HK-2 (cell line): ENCODE data around the gene MKNK1.

Experiments
- DNase-seq: peaks from one replicate; pipeline ENCODE4 v3.0.0-alpha.2; 2018; ENCODE audit not compliant: unreplicated experiment

The MKNK1 gene

DNA sequence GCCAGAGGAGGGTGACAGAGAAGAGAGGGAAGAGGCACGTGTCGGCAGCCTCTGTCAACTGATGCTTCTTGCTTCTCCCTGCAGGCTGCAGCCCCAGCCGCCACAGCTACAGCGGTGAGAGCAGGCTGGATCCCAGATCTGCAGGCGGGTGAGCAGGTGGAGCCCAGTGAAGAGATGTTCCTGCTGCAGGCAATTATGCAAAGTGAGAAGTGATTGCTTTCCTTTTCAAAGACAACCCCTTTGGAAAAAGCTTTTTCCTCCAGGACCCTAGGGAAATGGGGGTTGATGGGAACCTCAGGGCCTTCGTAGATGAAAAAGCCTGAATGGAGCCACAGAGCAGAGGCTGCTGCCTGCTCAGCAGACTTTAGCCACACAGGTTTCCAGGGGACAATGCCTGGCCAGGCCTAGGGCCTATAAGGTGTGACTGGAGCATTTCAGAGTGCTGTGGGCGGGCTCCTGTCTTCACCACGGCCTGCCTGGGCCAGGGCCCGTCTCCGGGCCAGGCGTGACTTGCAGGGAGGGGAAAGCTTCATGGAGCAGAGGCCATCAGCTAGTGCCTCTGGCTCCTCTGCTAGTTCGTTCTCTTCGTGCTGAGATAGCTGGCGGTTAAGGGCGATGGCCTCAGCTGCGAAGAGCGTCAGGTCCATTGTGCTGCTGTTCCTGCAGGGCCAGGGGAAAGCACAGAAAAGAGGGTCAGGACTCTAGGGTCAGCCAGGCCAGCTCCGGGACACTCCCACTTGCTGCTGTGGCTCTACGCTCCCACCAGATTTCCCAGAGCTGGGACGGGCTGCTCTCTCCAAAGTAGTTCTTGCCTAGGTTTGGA lies 45.7 kb downstream of the MKNK1 start:
- DNase-seq, result no peak

DNA sequence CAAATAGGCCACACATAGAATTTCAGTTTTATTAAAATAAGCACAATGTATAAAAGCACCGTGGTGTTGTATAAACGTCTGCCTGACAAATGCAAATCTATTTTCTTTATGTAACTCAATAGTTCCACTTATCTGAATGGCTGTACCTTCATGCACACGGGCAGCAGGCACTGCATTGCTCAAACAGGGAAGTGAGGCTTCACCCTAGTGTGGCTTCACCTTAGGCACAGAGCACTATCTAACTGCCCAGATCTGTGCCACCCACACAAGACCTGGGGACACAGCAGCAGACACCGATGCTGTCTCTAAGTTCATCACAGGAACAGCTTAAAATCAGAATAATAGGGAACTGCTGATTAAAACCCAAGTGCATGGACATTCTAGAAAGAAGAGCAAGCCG lies 46.7 kb downstream of the MKNK1 start:
- DNase-seq, result no peak

DNA sequence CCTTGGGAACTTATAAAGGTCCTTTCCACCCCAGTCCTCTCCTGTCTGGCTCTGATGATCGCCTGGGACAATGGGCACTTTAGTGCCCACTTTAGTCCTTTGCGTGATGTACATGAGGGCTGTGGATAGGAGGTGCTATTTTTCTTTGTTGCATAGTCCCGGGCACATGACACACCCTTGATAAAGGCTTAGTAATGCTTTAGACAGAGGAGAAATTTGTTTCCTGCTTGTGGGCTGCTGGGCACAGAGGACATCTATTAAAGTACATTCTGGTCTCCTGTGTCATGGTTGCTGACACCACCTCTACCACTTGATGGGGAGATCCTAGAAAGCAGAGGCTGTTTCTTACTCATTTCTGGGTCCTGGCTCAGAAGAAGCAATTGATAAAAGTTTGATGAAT lies 47.2 kb downstream of the MKNK1 start:
- peak; percentile 20 for DNase-seq

DNA sequence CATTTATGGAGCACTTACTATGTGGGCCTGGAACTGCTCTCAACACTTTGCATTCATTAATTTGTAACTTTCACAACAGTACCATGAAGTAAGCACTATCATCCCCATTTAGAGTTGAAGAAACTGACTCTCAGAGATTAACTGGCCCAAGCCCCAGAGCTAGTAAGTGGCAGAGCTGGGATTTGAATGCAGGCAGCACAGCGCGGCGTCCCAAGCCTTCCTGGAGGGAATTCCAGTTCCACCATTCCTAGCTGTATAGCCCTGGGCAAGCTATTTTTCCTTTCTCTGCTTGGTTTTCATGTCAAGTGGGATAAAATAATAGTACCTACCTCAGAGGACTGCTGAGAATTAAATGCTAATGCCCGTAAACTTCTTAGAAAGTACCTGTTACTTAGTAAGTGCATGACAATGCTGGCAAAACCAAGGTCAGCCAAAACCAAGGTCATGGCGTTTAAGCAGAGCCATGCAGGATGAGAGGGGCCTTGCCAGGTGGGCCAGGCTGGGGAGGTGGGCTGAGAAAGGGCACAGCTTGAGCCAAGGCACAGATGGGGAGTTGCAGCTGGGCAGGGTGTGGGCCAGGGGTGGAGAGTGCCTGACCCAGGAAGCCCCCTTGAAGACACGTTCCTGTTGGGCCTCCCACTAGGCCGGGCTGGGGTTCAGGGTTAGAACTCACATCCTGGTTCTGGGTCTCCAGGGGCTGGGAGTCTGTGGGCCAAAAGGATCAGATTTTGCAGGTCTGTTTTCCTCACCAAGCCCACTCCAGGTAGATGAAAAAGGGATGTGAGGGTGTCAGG lies 48.0 kb downstream of the MKNK1 start:
- no peak for DNase-seq

DNA sequence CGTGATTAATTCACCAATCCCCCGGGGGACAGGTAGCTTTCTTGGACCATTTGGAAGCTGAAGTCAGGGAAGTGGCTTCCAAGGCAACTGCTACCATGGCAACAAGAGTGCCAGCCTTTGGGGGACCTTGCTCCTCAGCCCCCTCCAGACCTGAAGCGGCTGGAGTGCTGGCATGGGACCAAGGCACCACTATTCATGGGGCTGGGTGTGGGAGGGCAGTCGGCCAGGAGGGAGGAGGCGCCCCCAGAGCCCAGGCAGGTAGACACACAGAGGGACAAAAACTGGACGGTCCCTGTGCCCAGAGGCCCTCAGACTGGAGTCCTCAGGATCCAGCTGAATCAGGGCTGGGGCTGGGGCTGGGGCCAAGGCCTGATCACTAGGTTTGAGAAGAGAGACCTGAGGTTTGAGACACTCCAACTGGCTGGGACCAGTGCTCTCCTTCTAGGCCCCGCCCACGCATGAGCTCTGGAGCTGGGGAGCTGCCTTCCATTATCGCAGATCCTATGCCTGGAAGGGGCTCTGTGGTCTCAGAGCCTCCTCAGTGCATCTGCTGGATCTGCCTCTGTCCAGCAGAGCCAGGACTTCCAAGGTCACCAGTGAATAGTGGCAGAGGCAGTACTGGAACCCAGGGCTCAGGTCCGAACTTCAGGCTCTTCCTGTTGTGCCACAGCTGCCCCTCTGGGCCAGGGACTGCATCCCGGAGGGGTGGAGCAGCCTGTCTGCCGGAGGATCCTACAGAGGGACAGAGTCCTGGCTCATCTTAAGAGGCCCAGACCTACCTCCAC lies 49.3 kb downstream of the MKNK1 start:
- no peak for DNase-seq

DNA sequence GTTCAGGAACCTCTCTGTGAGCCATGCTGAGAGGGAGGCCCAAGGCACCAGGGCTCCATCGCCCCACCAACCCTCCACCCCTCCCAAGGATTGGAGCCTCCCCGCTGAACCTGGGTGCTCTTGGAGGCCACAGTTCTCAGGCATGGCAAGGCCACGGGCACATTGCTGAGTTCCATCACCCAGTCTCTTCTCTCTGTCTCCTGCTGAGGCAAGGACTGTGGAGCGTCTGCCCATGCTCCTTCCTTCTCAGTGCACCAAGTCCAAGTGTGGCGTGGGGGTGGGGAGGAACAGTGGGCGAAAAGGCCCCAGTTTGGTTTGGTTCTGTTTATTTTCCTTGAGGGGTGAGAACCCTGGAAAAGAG lies 49.9 kb downstream of the MKNK1 start:
- DNase-seq, result no peak

DNA sequence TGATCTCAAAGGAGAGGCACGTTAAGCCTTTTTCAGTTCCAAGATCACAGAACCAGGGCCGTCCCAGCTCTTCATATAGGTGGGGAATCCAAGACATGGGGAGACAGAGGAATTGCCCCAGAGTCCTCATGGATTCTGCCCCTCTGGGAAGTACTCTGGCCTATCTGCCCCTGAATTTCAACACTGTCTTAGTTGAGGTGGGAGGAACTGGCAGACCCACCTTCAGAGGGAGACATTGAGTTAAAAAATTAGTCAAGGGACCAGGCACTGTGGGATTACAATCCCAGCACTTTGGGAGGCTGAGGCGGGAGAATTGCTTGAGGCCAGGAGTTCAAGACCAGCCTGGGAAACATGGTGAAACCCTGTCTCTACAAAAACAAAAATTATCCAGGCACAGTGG lies 50.6 kb downstream of the MKNK1 start:
- no peak for DNase-seq

DNA sequence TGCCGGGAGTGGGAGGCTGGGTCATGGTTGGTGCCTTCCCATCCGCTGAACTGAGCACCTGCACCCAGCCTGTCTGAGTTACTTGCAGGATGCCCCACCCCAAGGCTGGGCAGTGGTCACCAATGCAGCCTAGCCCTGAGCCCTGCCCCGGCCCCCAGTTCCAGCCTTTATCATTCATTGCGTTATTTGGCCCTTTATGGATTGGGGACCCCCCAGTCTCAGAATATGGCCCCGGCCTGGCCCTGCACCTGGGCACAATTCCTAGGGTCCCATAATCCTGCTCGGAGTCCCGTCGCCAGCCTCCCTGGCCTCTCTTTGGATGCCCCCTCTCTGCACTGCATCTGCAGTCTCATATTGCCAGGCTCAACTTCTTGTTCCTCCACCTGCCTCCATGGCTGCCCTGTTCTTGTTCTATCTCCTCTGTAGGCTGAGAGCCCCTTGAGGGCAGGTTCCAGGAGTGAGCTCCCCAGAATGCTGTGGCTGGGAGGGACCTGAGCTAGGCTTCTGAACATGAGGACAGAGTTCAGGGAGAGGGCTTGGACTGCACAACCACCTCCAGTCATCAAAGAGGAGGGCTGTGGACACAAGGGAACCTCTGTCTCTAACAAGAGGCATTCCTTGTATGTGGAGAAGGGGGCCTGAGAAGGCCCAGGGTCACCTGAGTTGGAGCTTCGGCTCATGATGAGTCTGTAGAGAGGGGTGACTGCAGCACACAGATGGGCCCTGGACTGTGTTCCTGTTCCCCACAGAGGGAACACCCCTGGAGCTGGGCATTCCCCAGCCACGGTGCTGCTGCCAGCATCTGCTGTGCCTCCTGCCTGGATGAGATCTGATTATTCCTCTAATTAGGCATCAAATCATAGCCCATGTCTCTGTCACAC lies 51.5 kb downstream of the MKNK1 start:
- DNase-seq, result no peak

DNA sequence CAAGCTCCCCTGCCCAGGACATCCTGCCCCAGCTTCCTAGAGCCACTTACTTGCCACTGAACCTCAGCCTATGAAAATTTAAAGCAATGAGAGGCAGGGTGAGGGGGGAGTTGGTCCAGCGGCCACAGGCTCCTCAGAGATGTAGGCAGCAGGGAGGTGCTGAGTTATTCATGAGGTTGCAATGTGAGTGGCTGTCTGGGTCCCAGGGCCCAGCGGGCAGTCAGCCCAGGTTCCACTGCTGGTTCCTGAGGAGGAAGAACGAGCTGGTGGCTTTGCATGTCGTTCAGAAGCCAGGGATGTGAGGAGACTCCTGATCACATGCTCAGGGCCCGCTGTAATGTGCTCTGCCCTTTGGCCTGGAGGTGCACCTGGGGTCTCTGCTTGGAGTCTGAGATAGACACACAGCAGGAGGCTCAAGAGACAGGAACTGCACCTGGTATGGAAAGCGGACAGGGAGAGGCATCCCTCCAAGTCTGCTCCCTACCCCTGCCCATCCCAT lies 52.4 kb downstream of the MKNK1 start, which contains the start of gene KNCN:
Gene KNCN (minus strand): TSS at position 51 of the 499 bp plus-strand sequence. CDS start 432 bp downstream, outside the sequence.
- DNase-seq, result no peak

DNA sequence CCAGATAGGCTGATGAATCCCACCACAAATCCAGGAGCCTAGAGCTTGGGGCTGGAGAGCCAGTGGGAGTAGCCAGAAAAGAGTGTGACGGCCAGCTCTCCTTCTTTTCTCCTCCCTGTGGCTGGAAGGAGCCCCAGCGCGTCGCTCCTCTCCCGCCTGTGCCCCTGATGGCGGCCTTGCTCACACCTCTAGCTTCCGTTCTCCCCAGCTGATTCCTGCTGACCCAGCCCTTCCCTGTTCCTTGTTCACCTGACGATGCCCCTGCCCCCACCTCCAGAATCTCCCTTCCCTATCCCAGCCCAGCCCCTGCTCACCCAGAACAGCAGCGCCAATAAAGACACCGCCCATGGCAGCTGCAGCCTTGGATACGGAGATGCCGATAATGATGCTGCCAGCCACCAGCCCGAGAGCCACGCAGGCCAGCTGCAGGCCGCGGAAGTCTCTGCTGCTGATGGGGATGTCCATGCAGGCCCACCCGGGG lies 53.3 kb downstream of the MKNK1 start:
- no peak for DNase-seq

DNA sequence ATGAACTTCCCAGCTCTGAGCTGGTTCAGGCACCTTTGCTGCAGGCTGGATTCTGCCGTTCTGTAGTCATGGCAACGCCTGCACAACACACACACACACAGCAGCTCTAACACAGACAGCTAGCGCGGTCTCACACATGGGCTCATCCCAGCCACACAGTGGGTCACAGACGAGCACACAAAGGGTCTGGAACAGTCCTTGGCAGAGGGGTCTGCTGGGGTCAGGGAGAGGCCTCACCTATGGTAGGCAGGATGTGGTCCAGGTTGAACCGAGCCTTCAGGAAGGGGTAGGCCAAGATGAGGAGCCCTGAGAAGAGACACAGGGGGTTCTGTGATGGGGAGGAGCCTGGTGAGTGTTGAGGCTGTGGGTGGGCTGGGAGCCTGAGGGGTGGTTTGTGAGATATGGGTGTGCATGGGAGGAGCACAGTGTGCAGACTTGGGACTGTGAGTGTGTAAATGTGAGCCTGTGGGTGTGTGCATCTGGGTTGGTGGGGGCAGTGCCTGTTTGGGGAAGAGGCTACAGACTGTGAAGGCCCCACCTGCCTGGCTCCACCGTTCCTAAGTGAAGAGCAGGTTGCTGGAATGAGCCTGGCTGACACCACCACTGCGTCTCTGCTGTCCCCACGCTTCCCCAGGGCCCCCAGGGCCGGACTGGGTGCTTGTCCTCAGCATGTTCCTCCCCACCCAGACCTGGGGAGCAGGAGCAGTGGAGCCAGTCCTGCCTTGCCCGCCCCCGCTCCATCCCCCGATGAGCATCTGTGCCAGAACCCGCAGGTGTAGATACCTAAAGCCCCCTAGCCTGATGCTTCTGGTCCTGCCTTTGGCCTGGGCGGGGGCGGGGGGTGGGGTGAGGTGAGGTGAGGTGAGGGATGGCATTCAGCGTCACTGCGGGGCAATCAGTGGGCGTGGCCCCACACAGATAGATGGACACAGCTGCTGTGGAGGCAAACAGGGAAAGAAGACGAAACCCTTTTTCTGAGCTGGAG lies 54.1 kb downstream of the MKNK1 start:
- no peak for DNase-seq

DNA sequence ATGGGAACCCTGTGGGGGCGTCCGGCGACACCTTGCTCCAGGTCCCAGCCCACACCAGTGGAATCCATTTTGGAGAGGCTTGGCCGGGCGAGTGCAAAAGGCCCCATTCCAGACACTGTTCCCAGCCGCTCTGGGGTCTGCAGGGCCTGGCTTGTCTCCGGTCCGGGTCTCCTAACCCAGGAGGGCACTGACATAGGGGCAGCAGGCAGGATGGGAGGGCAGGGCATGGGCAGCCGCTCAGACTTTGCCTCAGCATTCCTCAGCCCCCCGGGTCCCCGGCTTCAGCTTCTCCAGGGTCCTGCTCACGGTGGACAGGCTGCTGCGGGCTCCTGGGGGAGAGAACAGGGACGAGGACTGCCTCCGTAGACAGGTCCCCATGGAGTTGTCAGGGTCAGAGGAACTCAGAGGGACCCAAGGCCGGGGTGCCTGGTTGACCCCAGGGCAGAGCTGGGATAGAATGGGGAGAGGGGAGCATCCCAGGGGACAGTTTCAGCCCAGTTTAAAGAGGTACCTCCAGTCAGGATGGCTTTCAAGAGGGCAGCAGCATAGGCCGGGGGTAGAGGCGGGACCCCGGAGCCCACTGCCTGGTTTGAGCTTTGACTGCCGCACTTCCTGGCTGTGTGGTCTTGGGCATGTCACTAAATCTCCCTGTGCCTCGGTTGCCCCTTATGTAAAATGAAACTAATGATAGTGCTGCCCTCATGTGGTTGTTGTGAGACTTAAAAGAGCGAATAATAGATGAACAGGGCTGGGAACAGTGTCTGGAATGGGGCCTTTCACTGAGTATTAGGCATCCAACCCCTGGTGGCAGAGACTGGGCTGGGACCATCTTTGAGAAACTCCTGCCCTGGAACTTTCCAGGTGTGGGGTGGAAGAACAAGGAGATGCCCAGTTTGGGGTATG lies 56.3 kb downstream of the MKNK1 start:
- DNase-seq, result no peak

DNA sequence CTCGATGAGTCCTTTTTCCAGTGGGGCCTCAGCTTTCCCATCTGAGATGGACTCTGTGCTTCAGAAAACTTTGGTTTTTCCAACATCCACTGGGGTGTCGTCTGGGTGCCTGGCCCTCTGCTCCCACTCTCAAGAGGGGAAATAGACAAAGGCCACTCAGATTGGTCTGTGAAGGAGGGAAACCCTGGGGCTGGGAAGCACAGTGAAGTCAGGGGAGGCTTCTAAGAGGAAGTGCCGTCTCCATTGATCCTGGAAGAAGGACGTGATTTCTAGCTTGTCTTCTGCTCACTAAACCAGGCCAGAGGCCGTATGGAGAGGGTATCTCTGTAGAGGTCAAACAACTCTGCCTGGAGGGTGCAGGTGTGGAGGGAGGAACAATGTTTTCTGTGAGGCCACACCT lies 57.9 kb downstream of the MKNK1 start:
- no peak for DNase-seq

DNA sequence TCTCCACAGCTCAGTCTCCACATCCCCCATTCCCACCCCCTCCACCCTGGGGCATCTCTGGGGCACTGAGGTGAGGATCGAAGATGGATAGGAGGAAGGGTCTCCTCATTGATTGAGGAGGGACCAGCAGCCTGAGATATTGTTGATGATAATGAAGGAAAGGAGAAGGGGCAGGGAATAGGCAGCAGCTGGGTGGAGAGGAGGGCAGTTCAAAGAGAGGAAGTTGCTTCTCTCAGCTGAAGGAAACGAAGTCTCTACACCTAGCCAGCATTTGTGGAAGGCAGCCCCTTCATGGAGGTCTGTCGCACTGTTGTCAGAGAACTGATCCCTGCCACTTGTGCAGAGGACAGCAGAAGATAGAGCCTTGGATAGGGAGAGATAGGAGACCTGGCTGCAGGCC lies 58.3 kb downstream of the MKNK1 start:
- no peak for DNase-seq

DNA sequence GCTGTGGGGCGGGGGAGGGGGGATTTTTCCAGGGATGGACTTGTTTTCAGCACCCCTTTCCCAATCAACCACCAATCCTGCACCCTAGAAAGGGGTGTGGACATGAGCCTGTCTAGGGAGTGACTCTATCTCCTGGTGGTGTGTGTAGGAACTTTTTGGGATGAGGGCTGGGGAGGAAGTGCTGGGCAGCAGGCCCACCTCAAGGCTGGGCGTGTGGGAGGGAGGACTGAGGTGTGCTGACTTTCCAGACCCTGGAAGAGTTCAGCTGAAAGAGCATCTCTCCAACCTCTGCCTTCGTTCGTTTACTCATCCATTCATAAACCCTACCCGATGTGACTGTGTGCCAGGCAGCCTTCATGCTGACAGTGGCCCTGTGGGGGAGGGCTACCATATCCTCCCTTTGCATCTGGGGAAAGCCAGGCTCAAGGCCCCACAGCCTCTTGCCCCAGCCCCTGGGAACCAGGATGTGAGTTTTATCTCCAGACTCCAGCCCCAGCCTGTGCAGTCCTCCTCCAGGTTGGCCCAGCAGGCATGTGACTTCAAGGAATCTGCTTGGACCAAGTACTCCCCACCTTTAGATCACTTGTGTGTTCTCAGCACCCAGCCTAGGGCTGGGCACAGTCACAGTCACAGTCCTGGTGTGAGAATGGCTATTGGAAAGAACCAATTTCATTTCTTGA lies 59.4 kb downstream of the MKNK1 start:
- DNase-seq, result no peak

DNA sequence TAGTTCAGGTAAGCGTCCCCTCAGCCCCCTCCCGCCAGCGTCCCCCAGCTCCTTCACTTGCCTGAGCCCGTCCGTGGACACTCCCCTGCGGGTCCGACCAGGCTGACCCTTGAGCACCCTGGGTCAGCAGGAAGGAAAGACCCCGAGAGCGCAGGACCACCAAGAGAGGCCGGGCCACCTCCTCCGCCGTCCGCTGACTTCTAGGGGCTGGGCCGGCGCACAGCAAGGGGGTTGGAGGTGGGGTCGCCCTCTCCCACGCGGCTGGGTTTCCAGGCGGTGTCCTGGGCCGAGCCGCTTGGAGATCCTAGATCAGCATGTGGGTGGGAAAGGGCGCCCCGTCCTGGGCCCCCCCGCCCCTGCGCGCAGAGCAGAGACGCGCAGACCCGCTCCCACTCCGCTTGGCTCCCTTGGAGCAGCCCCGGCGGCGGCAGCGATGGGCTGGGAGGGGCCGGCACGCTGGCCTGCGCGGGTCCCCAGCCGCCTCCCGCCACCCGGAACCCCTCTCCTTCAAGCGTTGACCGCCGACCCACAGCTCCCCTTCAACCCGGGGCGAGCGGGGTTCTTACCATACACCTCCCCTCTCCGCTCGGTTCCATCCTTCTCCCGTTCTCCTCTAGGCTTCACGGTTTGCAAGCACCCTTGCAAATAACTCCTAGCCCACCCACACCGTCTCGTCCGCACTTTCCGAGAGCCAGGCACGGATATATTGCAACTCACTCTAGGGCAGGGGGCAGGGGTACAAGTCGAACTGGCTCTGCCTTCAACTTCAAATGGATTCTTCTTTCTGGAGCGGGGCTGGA lies 60.1 kb downstream of the MKNK1 start:
- no peak for DNase-seq

DNA sequence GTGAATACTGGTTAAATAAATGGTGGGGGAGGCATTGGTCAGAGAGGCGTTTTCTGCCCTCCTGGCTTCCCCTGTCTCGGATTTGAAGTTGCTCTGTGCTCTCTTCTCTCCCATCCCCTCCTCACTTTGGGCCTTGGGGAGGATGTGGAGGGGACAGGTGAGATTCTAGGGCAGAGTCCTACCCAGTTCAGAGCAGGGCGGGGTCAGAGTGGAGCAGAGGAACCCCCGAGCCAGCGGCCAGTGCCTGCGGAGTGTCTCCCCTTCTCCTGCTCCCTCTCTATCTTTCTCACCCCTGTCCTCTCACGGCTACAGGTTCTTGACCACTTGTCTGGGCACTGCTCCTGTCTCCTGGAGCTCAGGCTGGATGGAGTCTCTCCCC lies 60.7 kb downstream of the MKNK1 start:
- DNase-seq, result no peak
